IMR-90 (cell line): Measurements from ENCODE around the gene FSIP1. TPM values are rescaled to one million over a fixed set of nuclear protein-coding genes. Genes with fewer than 3 reads are reported as not detected.

Experiments used
- ATAC-seq: fragments of 200-7000 bp; cut with Tn5 transposase; 2 replicates; pipeline ENCODE4 v1.9.1; 2020; ENCODE audit warnings: low read depth, mild to moderate bottlenecking, moderate library complexity
- BruUV-seq: library from RNA; stranded (reverse); fragments of 400-500 nt; replicated peaks from 2 replicates; lab custom pipeline; 2021; lab: Mats Ljungman, UMichigan
- CTCF ChIA-PET: fragments of 300-600 bp; formaldehyde crosslinking; extraction: SDS; loops from one replicate; lab custom pipeline; 2021; ENCODE audit warnings: antibody characterized with exemption; lab: Yijun Ruan, JAX
- POLR2A ChIA-PET: fragments of 300-600 bp; sonication (Branson Sonifier 250); formaldehyde crosslinking; loops from one replicate; lab custom pipeline; 2022; ENCODE audit warnings: antibody characterized with exemption; ENCODE audit not compliant: unreplicated experiment; lab: Charles Lee
- DNase-seq: peaks from one replicate; pipeline ENCODE4 v3.0.0; 2013
- H2AFZ ChIP-seq: replicated peaks from 2 replicates; pipeline ENCODE3; 2013; ENCODE audit warnings: low read length, mild to moderate bottlenecking; ENCODE audit not compliant: poor library complexity
- H2AK5ac ChIP-seq: 2 replicates; pipeline ENCODE4 v1.6.1; 2013; ENCODE audit warnings: low read depth, low read length, inconsistent platforms
- H2AK9ac ChIP-seq: replicated peaks from 2 replicates; pipeline ENCODE3; 2013; ENCODE audit warnings: mild to moderate bottlenecking, low read depth, low read length, moderate library complexity; ENCODE audit not compliant: poor library complexity
- H2BK120ac ChIP-seq: 2 replicates; pipeline ENCODE4 v1.6.1; 2013; ENCODE audit warnings: low read depth, low read length, inconsistent platforms
- H2BK15ac ChIP-seq: 3 replicates; pipeline ENCODE4 v1.6.1; 2013; ENCODE audit warnings: low read depth, low read length, inconsistent platforms
- H2BK20ac ChIP-seq: 2 replicates; pipeline ENCODE4 v1.6.1; 2013; ENCODE audit warnings: low read depth, mild to moderate bottlenecking, inconsistent platforms, low read length, moderate library complexity
- H2BK5ac ChIP-seq: 2 replicates; pipeline ENCODE4 v1.6.1; 2013; ENCODE audit warnings: mild to moderate bottlenecking, low read depth, low read length, inconsistent platforms; ENCODE audit not compliant: poor library complexity, severe bottlenecking
- H3K14ac ChIP-seq: replicated peaks from 2 replicates; pipeline ENCODE4 v1.6.1; 2013; ENCODE audit warnings: low read depth, low read length, inconsistent platforms
- H3K18ac ChIP-seq: 2 replicates; pipeline ENCODE4 v1.6.1; 2013; ENCODE audit warnings: low read depth, low read length, control low read depth
- H3K23ac ChIP-seq: 2 replicates; pipeline ENCODE4 v1.6.1; 2013; ENCODE audit warnings: low read depth, low read length, inconsistent platforms
- H3K27ac ChIP-seq: 2 replicates; pipeline ENCODE4 v1.5.1; 2013; ENCODE audit warnings: mild to moderate bottlenecking, control low read depth, low read length; ENCODE audit not compliant: insufficient read depth
- H3K27me3 ChIP-seq: 2 replicates; pipeline ENCODE4 v1.6.1; 2013; ENCODE audit warnings: low read length; ENCODE audit not compliant: control insufficient read depth, insufficient read depth
- H3K36me3 ChIP-seq: 2 replicates; pipeline ENCODE4 v1.6.1; 2013; ENCODE audit warnings: low read length, mixed read lengths; ENCODE audit not compliant: control insufficient read depth, insufficient read depth
- H3K4ac ChIP-seq: 2 replicates; pipeline ENCODE4 v1.6.1; 2013; ENCODE audit warnings: low read depth, low read length, inconsistent platforms
- H3K4me1 ChIP-seq: 2 replicates; pipeline ENCODE4 v1.6.1; 2013; ENCODE audit warnings: low read length, mixed read lengths; ENCODE audit not compliant: control insufficient read depth, insufficient read depth
- H3K4me2 ChIP-seq: 2 replicates; pipeline ENCODE4 v1.6.1; 2013; ENCODE audit warnings: low read depth, mild to moderate bottlenecking, control low read depth, low read length, moderate library complexity
- H3K4me3 ChIP-seq: 2 replicates; pipeline ENCODE4 v1.5.1; 2013; ENCODE audit warnings: low read depth, mild to moderate bottlenecking, control low read depth, low read length, moderate library complexity; ENCODE audit not compliant: insufficient read depth
- H3K56ac ChIP-seq: 2 replicates; pipeline ENCODE4 v1.6.1; 2013; ENCODE audit warnings: low read length, inconsistent platforms; ENCODE audit not compliant: insufficient read depth; ENCODE audit errors: extremely low read depth
- H3K79me1 ChIP-seq, 2 experiments: 2 replicates each; pipeline ENCODE4 v1.6.1; 2013; ENCODE audit warnings: low read length in 2 of 2, inconsistent platforms in 1 of 2, low read depth in 1 of 2
- H3K9ac ChIP-seq: 2 replicates; pipeline ENCODE4 v1.6.1; 2013; ENCODE audit warnings: low read depth, low read length, control low read depth
- H3K9me1 ChIP-seq: 2 replicates; pipeline ENCODE4 v1.6.1; 2013; ENCODE audit warnings: low read length, inconsistent platforms; ENCODE audit not compliant: insufficient read depth
- H3K9me3 ChIP-seq: 2 replicates; pipeline ENCODE4 v1.6.1; 2013; ENCODE audit warnings: low read length; ENCODE audit not compliant: control insufficient read depth, insufficient read depth
- H4K20me1 ChIP-seq: 2 replicates; pipeline ENCODE4 v1.6.1; 2013; ENCODE audit warnings: low read length, inconsistent platforms; ENCODE audit not compliant: insufficient read depth
- H4K5ac ChIP-seq: 2 replicates; pipeline ENCODE4 v1.6.1; 2013; ENCODE audit warnings: mild to moderate bottlenecking, low read depth, low read length, control low read depth
- H4K8ac ChIP-seq, 2 experiments: 2 replicates each; pipeline ENCODE4 v1.6.1; 2013; ENCODE audit warnings: low read depth in 2 of 2, low read length in 2 of 2, control low read depth in 1 of 2, inconsistent platforms in 1 of 2
- H4K91ac ChIP-seq: 2 replicates; pipeline ENCODE4 v1.6.1; 2013; ENCODE audit warnings: low read depth, low read length, inconsistent platforms; ENCODE audit not compliant: insufficient read depth
- BHLHE40 ChIP-seq: fragments of 150-350 bp; IDR thresholded peaks from 2 replicates; pipeline ENCODE4 v1.6.1; 2016; ENCODE audit warnings: mild to moderate bottlenecking, low read depth, low read length
- CEBPB ChIP-seq: IDR thresholded peaks from 2 replicates; pipeline ENCODE4 v1.6.1; 2012; ENCODE audit warnings: low read depth, low read length, improper control_type of control experiment
- NFE2L2 ChIP-seq: fragments of 150-350 bp; IDR thresholded peaks from 2 replicates; pipeline ENCODE4 v1.6.1; 2016; ENCODE audit warnings: low read depth, mild to moderate bottlenecking, low read length
- WGBS, 2 experiments: methylation state at CpG; one replicate each; pipeline versions ENCODE4 v1.1.5 to v1.1.7; 2013; ENCODE audit warnings: missing lambda C conversion rate in 2 of 2; ENCODE audit not compliant: insufficient read length in 1 of 2; ENCODE audit errors: extremely low coverage in 2 of 2; 5-methylcytosine and 5-hydroxymethylcytosine counted together
- dilution Hi-C: fragments of 300-500 bp; cut with HindIII; formaldehyde crosslinking; loops from one replicate; pipeline ENCODE4 v1.14.3; 2018; ENCODE audit warnings: low sequenced_read_pairs; ENCODE audit not compliant: unreplicated experiment
- in situ Hi-C: fragments of 300-500 bp; cut with MboI; formaldehyde crosslinking; loops from 3 replicates; pipeline ENCODE4 v1.14.3; 2019; ENCODE audit warnings: low sequenced_read_pairs, inconsistent platforms, mixed read lengths
- intact Hi-C: fragments of 100-400 bp; cut with micrococcal nuclease; formaldehyde crosslinking; loops from 2 replicates; pipeline ENCODE4 v1.10.0; 2022
- polyA plus RNA-seq, 3 experiments: library from polyadenylated mRNA; depleted of rRNA; stranded (reverse); fragments of >200 nt; gene quantifications; 2 replicates each; pipeline ENCODE4 v1.2.3, GENCODE V29; 2012; ENCODE audit warnings: low replicate concordance in 1 of 3
- total RNA-seq: library from RNA; depleted of rRNA; stranded (reverse); fragments of >200 nt; gene quantifications from 2 replicates; pipeline ENCODE4 v1.2.3, GENCODE V29; 2012

The FSIP1 gene
- total and polyA plus RNA-seq, 2 of the 4 experiments (the other 2 are of a cell fraction), result 0.10 to 0.18 TPM

GRCh38 chr15:39585871-39586301, 196.8 kb downstream of the FSIP1 start:
- Histone ChIP-seq H4K5ac (no peak overlapping the region), H3K27ac (peak overlapping the region; percentile 3; the same call in 1 of the 2 replicates), H2BK20ac (no peak overlapping the region), H3K18ac (no peak overlapping the region), H3K4me3 (no peak overlapping the region; the same call in 1 of the 2 replicates), H3K23ac (peak overlapping the region; percentile 61), H4K91ac (no peak overlapping the region), H3K4me2 (peak overlapping the region; percentile 41), H2BK120ac (no peak overlapping the region), H3K4ac (no peak overlapping the region), H3K9me1 (peaks cover 10% of the 10 kb centered on the region; the same call in 1 of the 2 replicates), H3K27me3 (no peaks in the 10 kb centered on the region), H3K36me3 (peaks cover 79% of the 10 kb centered on the region), H3K56ac (0 out of 2 replicates have a peak overlapping the region, but pooled peaks have one; percentile 1), H3K79me1 (peaks cover 4 to 78% of the 10 kb centered on the region in 2 experiments; a peak in 3 of 4 replicates), H2BK5ac (peak overlapping the region; percentile 44), H2AK5ac (no peak overlapping the region), H2AFZ (no peak overlapping the region), H3K4me1 (no peaks in the 10 kb centered on the region), H3K9me3 (no peaks in the 10 kb centered on the region), H3K14ac (peak overlapping the region; percentile 39), H2AK9ac (no peak overlapping the region), H3K9ac (peak overlapping the region; percentile 40), H2BK15ac (no peak overlapping the region), H4K20me1 (peaks cover 99% of the 10 kb centered on the region), H4K8ac (0 out of 4 replicates have a peak overlapping the region, but pooled peaks of 1 of the 2 experiments have one; percentile 4)
- no TSS peak for BruUV-seq
- no peak for ATAC-seq
- TF ChIP-seq CEBPB (no peak), BHLHE40 (no peak), NFE2L2 (no peak)
- ChIA-PET POLR2A (interaction anchor here (0.6 to 1.3 kb wide), 6 partner anchors 13 to 590 kb away, joined by 3 to 8 read pairs (median 4); no protein-coding TSS in a partner anchor), CTCF (interaction anchor here (0.6 to 1.0 kb wide), 2 partner anchors 171 to 178 kb away, joined by 4 to 5 read pairs; no protein-coding TSS in a partner anchor)
- in situ Hi-C loops, result no loop called here
- dilution Hi-C loops, result no loop called here
- no CpG with 5 or more reads among the region's 4 CpGs for WGBS, 2 experiments
- intact Hi-C loops, result no loop called here
- no peak for DNase-seq
